ENCODE measurements around the gene DENND1A. TPM values are rescaled to one million over a fixed set of nuclear protein-coding genes. Genes with fewer than 3 reads are reported as not detected.

DENND1A gene
- total and polyA plus RNA-seq, 12 donors: 7.3 to 36.7 (median 19.6) TPM

DNA sequence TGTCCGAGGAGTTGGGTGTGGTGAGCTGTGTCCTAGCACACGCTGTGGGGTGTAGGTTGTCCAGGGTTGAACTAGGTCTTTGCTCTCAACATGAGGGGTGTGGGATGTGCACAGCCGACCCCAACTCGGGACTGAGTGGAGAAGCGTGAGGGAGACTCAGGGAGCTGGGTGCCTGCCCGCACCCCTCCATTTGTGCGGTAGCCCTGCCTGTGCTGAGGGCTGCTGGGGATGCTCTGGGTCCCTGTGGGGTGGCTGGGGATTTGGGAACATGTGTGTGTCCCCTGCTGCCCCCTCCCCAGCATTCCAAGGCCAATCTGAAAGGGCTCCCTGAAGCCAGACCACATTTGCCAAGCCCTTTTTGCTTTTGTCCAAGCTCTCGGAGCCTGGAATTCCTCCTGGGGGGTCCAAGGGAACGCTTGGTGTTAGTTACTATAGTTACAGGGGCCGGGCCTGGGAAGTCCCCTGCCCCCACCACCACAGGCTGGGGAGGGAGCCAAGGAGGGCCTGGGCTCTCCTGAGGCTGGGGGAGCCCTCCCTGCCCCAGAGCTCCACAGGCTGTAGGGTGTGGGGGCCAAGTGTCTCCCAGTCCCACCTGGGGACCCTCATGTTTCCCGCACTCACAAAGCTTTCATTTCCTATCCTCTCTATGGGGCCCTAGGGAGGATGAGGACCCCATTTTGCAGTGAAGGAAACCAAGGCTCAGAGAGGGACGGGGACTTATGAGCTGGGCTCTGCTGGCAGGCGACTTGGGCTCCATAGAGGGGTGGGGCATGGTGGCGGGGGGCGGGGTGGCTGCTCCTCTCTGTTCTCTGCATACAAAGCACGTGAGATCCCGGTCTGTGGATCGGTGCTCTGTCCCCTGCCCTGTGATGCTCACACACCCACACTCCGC is 572.8 kb downstream of the DENND1A start:
- intact Hi-C loops (cut with DNase I): no loop called here

DNA sequence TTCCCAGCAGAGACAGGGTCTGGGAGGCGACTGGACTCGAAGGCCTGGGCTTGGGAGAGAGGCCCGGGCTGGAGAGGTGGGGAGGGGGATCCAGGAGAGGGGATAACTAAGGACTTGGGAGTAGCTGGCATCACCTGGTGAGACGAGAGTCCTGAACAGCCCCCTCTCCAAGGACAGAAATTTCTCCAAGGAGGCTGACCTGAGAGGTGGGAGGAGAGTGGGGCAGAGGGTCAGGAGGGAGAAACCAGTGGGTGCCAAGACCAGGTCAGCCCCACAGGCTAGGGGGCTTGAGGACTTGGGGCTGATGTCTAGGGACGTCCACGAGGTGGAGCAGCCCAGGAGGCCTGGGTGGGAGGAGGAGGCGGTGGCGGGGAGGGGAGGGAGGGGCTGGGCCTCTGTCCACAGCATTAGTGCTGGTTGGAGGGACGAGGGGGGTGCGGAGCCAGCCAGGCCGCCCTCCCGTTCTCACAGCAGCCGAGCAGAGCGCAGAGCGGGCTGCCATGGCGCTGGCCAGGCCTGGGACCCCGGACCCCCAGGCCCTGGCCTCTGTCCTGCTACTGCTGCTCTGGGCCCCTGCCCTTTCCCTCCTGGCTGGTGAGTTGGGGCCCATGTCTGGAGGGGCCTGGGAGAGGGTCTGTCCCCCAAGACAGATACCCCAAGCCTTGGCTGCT is 574.0 kb downstream of the DENND1A start, which contains the start of gene CRB2:
CRB2 (plus strand) TSS at position 437 of the 671 bp plus-strand sequence; CDS start at position 501, 64 bp downstream.
- no peak for DNase-seq
- intact Hi-C loops (cut with DNase I): no loop called here
- Histone ChIP-seq H3K27me3 (peaks cover 23% of the 10 kb centered on the region), H3K4me1 (replicated peaks in 1 of 2) (no peaks in the 10 kb centered on the region), H3K9me3 (replicated peaks in 1 of 3) (no peaks in the 10 kb centered on the region), H3K4me3 (no peak within 1 kb of the TSS), H3K36me3 (replicated peaks in 1 of 2) (no peaks in the 10 kb centered on the region), H3K27ac (no peak within 1 kb of the TSS)
- WGBS, 4 donors: 56 to 73% (median 62%) methylated on average over 2 to 17 of the region's 17 CpGs
- TF ChIP-seq POLR2A (IDR thresholded peaks at IDR 0.05): no peak
- TF ChIP-seq, protein P1, sequence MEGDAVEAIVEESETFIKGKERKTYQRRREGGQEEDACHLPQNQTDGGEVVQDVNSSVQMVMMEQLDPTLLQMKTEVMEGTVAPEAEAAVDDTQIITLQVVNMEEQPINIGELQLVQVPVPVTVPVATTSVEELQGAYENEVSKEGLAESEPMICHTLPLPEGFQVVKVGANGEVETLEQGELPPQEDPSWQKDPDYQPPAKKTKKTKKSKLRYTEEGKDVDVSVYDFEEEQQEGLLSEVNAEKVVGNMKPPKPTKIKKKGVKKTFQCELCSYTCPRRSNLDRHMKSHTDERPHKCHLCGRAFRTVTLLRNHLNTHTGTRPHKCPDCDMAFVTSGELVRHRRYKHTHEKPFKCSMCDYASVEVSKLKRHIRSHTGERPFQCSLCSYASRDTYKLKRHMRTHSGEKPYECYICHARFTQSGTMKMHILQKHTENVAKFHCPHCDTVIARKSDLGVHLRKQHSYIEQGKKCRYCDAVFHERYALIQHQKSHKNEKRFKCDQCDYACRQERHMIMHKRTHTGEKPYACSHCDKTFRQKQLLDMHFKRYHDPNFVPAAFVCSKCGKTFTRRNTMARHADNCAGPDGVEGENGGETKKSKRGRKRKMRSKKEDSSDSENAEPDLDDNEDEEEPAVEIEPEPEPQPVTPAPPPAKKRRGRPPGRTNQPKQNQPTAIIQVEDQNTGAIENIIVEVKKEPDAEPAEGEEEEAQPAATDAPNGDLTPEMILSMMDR (IDR thresholded peaks at IDR 0.05): no peak

More for the DNA sequence above, 572.8 kb downstream of the DENND1A start:
- WGBS, 4 donors: 69 to 79% (median 74%) methylated on average over 7 to 19 of the region's 19 CpGs
- H3K36me3 ChIP-seq (replicated peaks in 1 of 2): no peaks in the 10 kb centered on the region
- no peak overlapping the region for H3K4me3 ChIP-seq
- H3K9me3 ChIP-seq (replicated peaks in 1 of 3): no peaks in the 10 kb centered on the region
- DNase-seq: no peak
- no peaks in the 10 kb centered on the region for H3K4me1 ChIP-seq (replicated peaks in 1 of 2)
- no peak overlapping the region for H3K27ac ChIP-seq
- peaks cover 23% of the 10 kb centered on the region for H3K27me3 ChIP-seq
- TF ChIP-seq POLR2A (IDR thresholded peaks at IDR 0.05): no peak
- TF ChIP-seq, protein P1 (IDR thresholded peaks at IDR 0.05): no peak

DNA sequence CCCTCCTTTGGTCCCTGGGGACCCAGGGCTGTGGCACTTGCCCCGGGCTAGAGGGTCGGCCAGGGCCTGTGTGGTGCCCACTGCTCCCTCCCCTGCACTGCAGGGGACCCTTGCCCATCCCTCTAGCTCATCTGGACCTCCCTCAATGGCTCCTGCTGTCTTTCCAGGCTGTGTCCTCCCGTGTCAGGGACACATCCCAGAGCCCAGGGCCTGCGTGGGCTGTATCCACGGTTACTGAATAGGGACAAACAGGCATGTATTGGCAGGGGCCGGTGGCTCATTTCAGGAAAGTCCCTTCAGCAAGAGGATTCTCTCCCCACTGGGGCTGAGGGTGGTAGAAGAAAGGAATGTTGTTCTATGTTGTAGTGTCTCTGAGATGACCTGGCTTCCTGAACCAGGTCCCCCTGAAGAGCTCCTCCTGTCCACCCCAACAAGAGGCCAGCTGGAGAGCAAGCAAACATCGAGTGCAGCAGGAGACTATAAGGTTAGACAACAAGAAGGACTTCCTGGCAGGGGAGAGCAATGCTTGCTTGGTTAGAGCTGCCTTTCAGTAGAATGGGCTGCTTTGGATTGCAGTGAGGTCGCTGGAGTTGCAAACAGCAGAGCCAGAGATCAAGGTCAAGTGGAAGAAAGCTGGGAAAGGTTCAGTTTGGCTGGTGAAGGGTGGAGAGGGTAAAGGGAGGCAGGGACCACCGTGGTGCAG is 575.0 kb downstream of the DENND1A start:
- TF ChIP-seq, protein P1 (IDR thresholded peaks at IDR 0.05): no peak
- TF ChIP-seq POLR2A (IDR thresholded peaks at IDR 0.05): no peak
- Histone ChIP-seq H3K27ac (no peak overlapping the region), H3K4me1 (replicated peaks in 1 of 2) (no peaks in the 10 kb centered on the region), H3K36me3 (replicated peaks in 1 of 2) (no peaks in the 10 kb centered on the region), H3K4me3 (no peak overlapping the region), H3K27me3 (peaks cover 23% of the 10 kb centered on the region), H3K9me3 (replicated peaks in 1 of 3) (no peaks in the 10 kb centered on the region)
- intact Hi-C loops (cut with DNase I): no loop called here
- DNase-seq: no peak
- 35 to 54% (median 46%) methylated on average over 7 to 9 of the region's 9 CpGs for WGBS, 4 donors

Measured in adrenal gland (tissue), 12 donors.